HuH-7.5 (cell line): ENCODE data around the gene KRTAP25-1.

Experiments
- DNase-seq: peaks from one replicate; pipeline ENCODE4 v3.0.0; 2011; ENCODE audit warnings: low spot score

KRTAP25-1 gene

DNA sequence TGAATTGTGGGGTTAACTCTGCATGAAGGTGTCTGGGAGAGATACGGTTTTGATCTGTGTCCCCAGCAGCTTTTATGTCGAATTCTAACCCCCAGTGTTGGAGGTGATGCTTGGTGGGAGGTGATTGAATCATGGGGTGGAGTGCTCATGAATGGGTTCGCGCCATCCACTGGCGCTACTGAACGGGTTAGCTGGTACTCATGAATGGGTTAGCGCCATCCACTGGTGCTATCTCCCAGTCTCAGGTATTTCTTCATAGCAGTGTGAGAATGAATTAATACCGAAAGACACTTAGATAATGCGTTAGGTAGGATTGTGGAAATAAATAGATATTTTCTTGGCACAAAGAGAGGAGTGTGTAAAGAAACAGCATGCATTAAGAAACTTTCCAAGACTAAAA lies 40.5 kb downstream of the KRTAP25-1 start:
- DNase-seq: no peak

DNA sequence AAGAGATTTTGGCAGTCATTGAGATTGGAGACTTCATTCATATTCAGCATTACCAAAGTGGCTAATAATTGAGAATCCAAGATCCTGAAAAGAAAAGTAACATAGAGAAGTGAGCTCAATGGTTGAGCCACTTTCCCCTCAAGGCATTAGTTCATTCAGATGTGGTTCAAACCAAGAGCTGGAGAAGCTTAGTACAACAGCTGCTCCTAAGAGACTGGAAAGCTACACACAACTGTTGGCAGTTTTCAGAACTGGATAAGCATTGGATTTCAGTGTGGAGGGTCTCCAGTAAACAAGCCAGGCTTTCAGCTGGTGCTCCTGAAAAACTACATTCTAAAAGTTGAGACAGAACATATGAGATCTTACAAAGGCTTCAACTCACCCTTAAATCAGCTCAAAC lies 44.3 kb downstream of the KRTAP25-1 start:
- no peak for DNase-seq

DNA sequence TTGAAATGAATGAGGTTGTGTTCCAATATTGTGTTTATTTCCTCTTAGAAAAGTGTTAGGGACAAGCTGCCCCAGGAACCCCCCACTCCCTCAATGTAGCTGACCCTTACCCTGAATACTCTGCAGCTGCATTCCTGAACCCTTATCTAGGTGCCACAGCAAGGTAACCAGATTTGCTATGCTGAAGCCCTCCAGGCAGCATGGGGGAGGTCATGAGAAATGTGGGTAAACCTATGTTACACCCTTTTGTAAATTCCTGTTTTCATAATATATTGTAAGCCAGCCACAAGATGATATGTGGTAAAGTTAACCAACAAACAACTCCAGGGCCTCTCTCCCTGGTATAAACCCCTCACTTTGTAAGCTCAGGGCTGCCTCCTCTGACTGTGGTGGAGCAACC lies 45.6 kb downstream of the KRTAP25-1 start:
- DNase-seq: no peak

- DNase-seq: no peak
Observed at GRCh38 chr21:30240661-30241060, 48.7 kb downstream of the KRTAP25-1 start.
